Lower lobe of right lung (tissue), 2 donors: Measurements from ENCODE around the gene FANCG. TPM values are rescaled to one million over a fixed set of nuclear protein-coding genes. Genes with fewer than 3 reads are reported as not detected.

Experiments
- ATAC-seq, 2 donors: fragments of 200-7000 bp; cut with Tn5 transposase; one replicate each; pipeline ENCODE4 v1.9.1; 2020 to 2022; ENCODE audit warnings: mild to moderate bottlenecking in 2 of 2, moderate library complexity in 2 of 2
- DNase-seq: peaks from one replicate; pipeline ENCODE4 v3.0.0-alpha.2; 2020
- H3K27ac ChIP-seq: fragments of 200-600 bp; one replicate; pipeline ENCODE4 v1.8.0; 2022
- H3K27me3 ChIP-seq: fragments of 200-600 bp; one replicate; pipeline ENCODE4 v1.8.0; 2022; ENCODE audit warnings: low read depth
- H3K36me3 ChIP-seq: fragments of 200-600 bp; one replicate; pipeline ENCODE4 v1.8.0; 2022; ENCODE audit warnings: mild to moderate bottlenecking
- H3K4me1 ChIP-seq: fragments of 200-600 bp; one replicate; pipeline ENCODE4 v1.8.0; 2022
- H3K4me3 ChIP-seq: fragments of 200-600 bp; one replicate; pipeline ENCODE4 v1.8.0; 2022; ENCODE audit warnings: mild to moderate bottlenecking
- H3K9me3 ChIP-seq: fragments of 200-600 bp; one replicate; pipeline ENCODE4 v1.8.0; 2022
- CTCF ChIP-seq: fragments of 200-600 bp; IDR thresholded peaks from one replicate; pipeline ENCODE4 v1.8.0; 2022; ENCODE audit warnings: antibody characterized with exemption, mild to moderate bottlenecking
- intact Hi-C: fragments of 100-400 bp; cut with DNase I; formaldehyde crosslinking; loops from one replicate; pipeline ENCODE4 v1.11.0; 2022
- total RNA-seq: library from RNA; stranded (reverse); fragmentation: NEBNext Ultra II Directional; extraction: Animal tissue kit (Norgen Biotek cat#: 25700); gene quantifications from one replicate; pipeline ENCODE4 v1.2.1, GENCODE V29; 2021
- donor health status: DM: no; HTN: yes; CAD: no; lungs with severe emphysema.

The FANCG gene
- total RNA-seq, 1 donor from 2014 or later = 13.9 TPM

GRCh38 chr9:35110327-35110761 lies 30.6 kb upstream of the FANCG start:
- intact Hi-C loops = no loop called here
- ATAC-seq (no peak), DNase-seq (no peak)
- Histone ChIP-seq H3K9me3 (no peaks in the 10 kb centered on the region), H3K4me3 (peak overlapping the region; percentile 80), H3K4me1 (peaks cover 59% of the 10 kb centered on the region), H3K27me3 (no peaks in the 10 kb centered on the region), H3K36me3 (peaks cover 34% of the 10 kb centered on the region), H3K27ac (peak overlapping the region; percentile 88)
- TF ChIP-seq CTCF = no peak

GRCh38 chr9:35108946-35109575 lies 29.3 kb upstream of the FANCG start:
- Histone ChIP-seq H3K27ac (no peak overlapping the region), H3K36me3 (peaks cover 47% of the 10 kb centered on the region), H3K4me1 (peaks cover 48% of the 10 kb centered on the region), H3K9me3 (no peaks in the 10 kb centered on the region), H3K4me3 (no peak overlapping the region), H3K27me3 (no peaks in the 10 kb centered on the region)
- no peak for ATAC-seq
- intact Hi-C loops = no loop called here
- DNase-seq = no peak
- TF ChIP-seq CTCF = no peak

GRCh38 chr9:35108461-35108860 lies 28.7 kb upstream of the FANCG start:
- H3K4me1 ChIP-seq = peaks cover 46% of the 10 kb centered on the region
- intact Hi-C loops = no loop called here
- H3K27ac ChIP-seq = no peak overlapping the region
- ATAC-seq = no peak
- H3K9me3 ChIP-seq = no peaks in the 10 kb centered on the region
- peaks cover 47% of the 10 kb centered on the region for H3K36me3 ChIP-seq
- DNase-seq = no peak
- H3K4me3 ChIP-seq = no peak overlapping the region
- TF ChIP-seq CTCF = no peak
- H3K27me3 ChIP-seq = no peaks in the 10 kb centered on the region

- Histone ChIP-seq H3K4me3 (no peak overlapping the region), H3K9me3 (no peaks in the 10 kb centered on the region), H3K27me3 (no peaks in the 10 kb centered on the region), H3K4me1 (peaks cover 41% of the 10 kb centered on the region), H3K27ac (no peak overlapping the region), H3K36me3 (peaks cover 47% of the 10 kb centered on the region)
- intact Hi-C loops = no loop called here
- no peak for DNase-seq
- ATAC-seq = no peak
- TF ChIP-seq CTCF = no peak
Measured at GRCh38 chr9:35107297-35108290, 27.9 kb upstream of the FANCG start.

- no peak for TF ChIP-seq CTCF
- H3K27me3 ChIP-seq = no peaks in the 10 kb centered on the region
- H3K4me1 ChIP-seq = peaks cover 42% of the 10 kb centered on the region
- no peak for DNase-seq
- H3K27ac ChIP-seq = no peak overlapping the region
- H3K36me3 ChIP-seq = peaks cover 47% of the 10 kb centered on the region
- intact Hi-C loops = no loop called here
- no peaks in the 10 kb centered on the region for H3K9me3 ChIP-seq
- no peak for ATAC-seq
- H3K4me3 ChIP-seq = no peak overlapping the region
Measured at GRCh38 chr9:35106343-35106730, 26.6 kb upstream of the FANCG start.
